ENCODE measurements around the gene ACSM6. TPM values are rescaled to one million over a fixed set of nuclear protein-coding genes. Genes with fewer than 3 reads are reported as not detected.

ACSM6 gene
- total RNA-seq, 1 experiment from 2014 or later: not detected

GRCh38 chr10:95263864-95264226, 69.8 kb downstream of the ACSM6 start (continued):
- TF ChIP-seq NFYB (CRISPR knock-in tag; conservative IDR thresholded peaks at IDR 0.05; ENCODE audit: low read depth) (no peak), FOXP1 (CRISPR knock-in tag; IDR thresholded peaks at IDR 0.05; ENCODE audit: borderline replicate concordance) (no peak), RELA (CRISPR knock-in tag; IDR thresholded peaks at IDR 0.05; ENCODE audit: borderline replicate concordance) (no peak), FOXP4 (CRISPR knock-in tag; IDR thresholded peaks at IDR 0.05) (no peak), TEAD4 (CRISPR knock-in tag; IDR thresholded peaks at IDR 0.05) (no peak), ZMAT4 (CRISPR knock-in tag; IDR thresholded peaks at IDR 0.05) (no peak), ESRRA (CRISPR knock-in tag; IDR thresholded peaks at IDR 0.05; ENCODE audit: borderline replicate concordance) (no peak), OVOL2 (CRISPR knock-in tag; IDR thresholded peaks at IDR 0.05; ENCODE audit: borderline replicate concordance) (no peak), ZSCAN18 (CRISPR knock-in tag; IDR thresholded peaks at IDR 0.05) (no peak), IRF2 (CRISPR knock-in tag; IDR thresholded peaks at IDR 0.05; ENCODE audit: borderline replicate concordance, low read depth) (no peak)
- TF ChIP-seq, protein P1, sequence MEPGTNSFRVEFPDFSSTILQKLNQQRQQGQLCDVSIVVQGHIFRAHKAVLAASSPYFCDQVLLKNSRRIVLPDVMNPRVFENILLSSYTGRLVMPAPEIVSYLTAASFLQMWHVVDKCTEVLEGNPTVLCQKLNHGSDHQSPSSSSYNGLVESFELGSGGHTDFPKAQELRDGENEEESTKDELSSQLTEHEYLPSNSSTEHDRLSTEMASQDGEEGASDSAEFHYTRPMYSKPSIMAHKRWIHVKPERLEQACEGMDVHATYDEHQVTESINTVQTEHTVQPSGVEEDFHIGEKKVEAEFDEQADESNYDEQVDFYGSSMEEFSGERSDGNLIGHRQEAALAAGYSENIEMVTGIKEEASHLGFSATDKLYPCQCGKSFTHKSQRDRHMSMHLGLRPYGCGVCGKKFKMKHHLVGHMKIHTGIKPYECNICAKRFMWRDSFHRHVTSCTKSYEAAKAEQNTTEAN (CRISPR knock-in tag; IDR thresholded peaks at IDR 0.05): no peak
- TF ChIP-seq, protein P2, sequence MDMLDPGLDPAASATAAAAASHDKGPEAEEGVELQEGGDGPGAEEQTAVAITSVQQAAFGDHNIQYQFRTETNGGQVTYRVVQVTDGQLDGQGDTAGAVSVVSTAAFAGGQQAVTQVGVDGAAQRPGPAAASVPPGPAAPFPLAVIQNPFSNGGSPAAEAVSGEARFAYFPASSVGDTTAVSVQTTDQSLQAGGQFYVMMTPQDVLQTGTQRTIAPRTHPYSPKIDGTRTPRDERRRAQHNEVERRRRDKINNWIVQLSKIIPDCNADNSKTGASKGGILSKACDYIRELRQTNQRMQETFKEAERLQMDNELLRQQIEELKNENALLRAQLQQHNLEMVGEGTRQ (CRISPR knock-in tag; IDR thresholded peaks at IDR 0.05): no peak
- TF ChIP-seq, protein P3, sequence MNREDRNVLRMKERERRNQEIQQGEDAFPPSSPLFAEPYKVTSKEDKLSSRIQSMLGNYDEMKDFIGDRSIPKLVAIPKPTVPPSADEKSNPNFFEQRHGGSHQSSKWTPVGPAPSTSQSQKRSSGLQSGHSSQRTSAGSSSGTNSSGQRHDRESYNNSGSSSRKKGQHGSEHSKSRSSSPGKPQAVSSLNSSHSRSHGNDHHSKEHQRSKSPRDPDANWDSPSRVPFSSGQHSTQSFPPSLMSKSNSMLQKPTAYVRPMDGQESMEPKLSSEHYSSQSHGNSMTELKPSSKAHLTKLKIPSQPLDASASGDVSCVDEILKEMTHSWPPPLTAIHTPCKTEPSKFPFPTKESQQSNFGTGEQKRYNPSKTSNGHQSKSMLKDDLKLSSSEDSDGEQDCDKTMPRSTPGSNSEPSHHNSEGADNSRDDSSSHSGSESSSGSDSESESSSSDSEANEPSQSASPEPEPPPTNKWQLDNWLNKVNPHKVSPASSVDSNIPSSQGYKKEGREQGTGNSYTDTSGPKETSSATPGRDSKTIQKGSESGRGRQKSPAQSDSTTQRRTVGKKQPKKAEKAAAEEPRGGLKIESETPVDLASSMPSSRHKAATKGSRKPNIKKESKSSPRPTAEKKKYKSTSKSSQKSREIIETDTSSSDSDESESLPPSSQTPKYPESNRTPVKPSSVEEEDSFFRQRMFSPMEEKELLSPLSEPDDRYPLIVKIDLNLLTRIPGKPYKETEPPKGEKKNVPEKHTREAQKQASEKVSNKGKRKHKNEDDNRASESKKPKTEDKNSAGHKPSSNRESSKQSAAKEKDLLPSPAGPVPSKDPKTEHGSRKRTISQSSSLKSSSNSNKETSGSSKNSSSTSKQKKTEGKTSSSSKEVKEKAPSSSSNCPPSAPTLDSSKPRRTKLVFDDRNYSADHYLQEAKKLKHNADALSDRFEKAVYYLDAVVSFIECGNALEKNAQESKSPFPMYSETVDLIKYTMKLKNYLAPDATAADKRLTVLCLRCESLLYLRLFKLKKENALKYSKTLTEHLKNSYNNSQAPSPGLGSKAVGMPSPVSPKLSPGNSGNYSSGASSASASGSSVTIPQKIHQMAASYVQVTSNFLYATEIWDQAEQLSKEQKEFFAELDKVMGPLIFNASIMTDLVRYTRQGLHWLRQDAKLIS (CRISPR knock-in tag; IDR thresholded peaks at IDR 0.05; ENCODE audit: borderline replicate concordance): no peak
- TF ChIP-seq, protein P4, sequence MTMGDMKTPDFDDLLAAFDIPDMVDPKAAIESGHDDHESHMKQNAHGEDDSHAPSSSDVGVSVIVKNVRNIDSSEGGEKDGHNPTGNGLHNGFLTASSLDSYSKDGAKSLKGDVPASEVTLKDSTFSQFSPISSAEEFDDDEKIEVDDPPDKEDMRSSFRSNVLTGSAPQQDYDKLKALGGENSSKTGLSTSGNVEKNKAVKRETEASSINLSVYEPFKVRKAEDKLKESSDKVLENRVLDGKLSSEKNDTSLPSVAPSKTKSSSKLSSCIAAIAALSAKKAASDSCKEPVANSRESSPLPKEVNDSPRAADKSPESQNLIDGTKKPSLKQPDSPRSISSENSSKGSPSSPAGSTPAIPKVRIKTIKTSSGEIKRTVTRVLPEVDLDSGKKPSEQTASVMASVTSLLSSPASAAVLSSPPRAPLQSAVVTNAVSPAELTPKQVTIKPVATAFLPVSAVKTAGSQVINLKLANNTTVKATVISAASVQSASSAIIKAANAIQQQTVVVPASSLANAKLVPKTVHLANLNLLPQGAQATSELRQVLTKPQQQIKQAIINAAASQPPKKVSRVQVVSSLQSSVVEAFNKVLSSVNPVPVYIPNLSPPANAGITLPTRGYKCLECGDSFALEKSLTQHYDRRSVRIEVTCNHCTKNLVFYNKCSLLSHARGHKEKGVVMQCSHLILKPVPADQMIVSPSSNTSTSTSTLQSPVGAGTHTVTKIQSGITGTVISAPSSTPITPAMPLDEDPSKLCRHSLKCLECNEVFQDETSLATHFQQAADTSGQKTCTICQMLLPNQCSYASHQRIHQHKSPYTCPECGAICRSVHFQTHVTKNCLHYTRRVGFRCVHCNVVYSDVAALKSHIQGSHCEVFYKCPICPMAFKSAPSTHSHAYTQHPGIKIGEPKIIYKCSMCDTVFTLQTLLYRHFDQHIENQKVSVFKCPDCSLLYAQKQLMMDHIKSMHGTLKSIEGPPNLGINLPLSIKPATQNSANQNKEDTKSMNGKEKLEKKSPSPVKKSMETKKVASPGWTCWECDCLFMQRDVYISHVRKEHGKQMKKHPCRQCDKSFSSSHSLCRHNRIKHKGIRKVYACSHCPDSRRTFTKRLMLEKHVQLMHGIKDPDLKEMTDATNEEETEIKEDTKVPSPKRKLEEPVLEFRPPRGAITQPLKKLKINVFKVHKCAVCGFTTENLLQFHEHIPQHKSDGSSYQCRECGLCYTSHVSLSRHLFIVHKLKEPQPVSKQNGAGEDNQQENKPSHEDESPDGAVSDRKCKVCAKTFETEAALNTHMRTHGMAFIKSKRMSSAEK (CRISPR knock-in tag; IDR thresholded peaks at IDR 0.05; ENCODE audit: borderline replicate concordance): no peak

Measured in WTC11 (cell line).